Measurements from ENCODE around the gene ZNF462.

ZNF462 gene

GRCh38 chr9:107018861-107019545, 156.0 kb downstream of the ZNF462 start:
- no peak for DNase-seq

GRCh38 chr9:107020040-107020530, 157.1 kb downstream of the ZNF462 start:
- no peak for DNase-seq

GRCh38 chr9:107024193-107024592, 161.2 kb downstream of the ZNF462 start:
- DNase-seq = no peak

- no peak for DNase-seq
Observed at GRCh38 chr9:107025260-107026035, 162.5 kb downstream of the ZNF462 start.

- DNase-seq = peak; percentile 15
Observed at GRCh38 chr9:107029146-107029545, 166.2 kb downstream of the ZNF462 start.

- no peak for DNase-seq
Observed at GRCh38 chr9:107033966-107034365, 171.0 kb downstream of the ZNF462 start.

GRCh38 chr9:107034831-107035230, 171.9 kb downstream of the ZNF462 start:
- DNase-seq = no peak

GRCh38 chr9:107036367-107036766, 173.4 kb downstream of the ZNF462 start:
- DNase-seq = peak; percentile 80

GRCh38 chr9:107039542-107039941, 176.6 kb downstream of the ZNF462 start:
- peak; percentile 21 for DNase-seq

GRCh38 chr9:107042606-107043005, 179.6 kb downstream of the ZNF462 start:
- no peak for DNase-seq

GRCh38 chr9:107043886-107044285, 180.9 kb downstream of the ZNF462 start:
- DNase-seq = peak; percentile 42

GRCh38 chr9:107044872-107045271, 181.9 kb downstream of the ZNF462 start:
- no peak for DNase-seq

GRCh38 chr9:107046692-107047091, 183.7 kb downstream of the ZNF462 start:
- DNase-seq = no peak

GRCh38 chr9:107049046-107049802, 186.3 kb downstream of the ZNF462 start:
- no peak for DNase-seq

GRCh38 chr9:107049803-107050184, 186.8 kb downstream of the ZNF462 start:
- DNase-seq = no peak

- no peak for DNase-seq
Observed at GRCh38 chr9:107051392-107051791, 188.4 kb downstream of the ZNF462 start.

- DNase-seq = no peak
Observed at GRCh38 chr9:107054146-107054545, 191.2 kb downstream of the ZNF462 start.

- DNase-seq = no peak
Observed at GRCh38 chr9:107059220-107059619, 196.3 kb downstream of the ZNF462 start.

GRCh38 chr9:107060062-107060461, 197.1 kb downstream of the ZNF462 start:
- DNase-seq = no peak
